ENCODE results near the gene NDUFAF8.

GRCh38 chr17:81210466-81210865, 28.7 kb upstream of the NDUFAF8 start:
- TF ChIP-seq EP300 (IDR thresholded peaks at IDR 0.05): no peak
- no peak for TF ChIP-seq POLR2A (IDR thresholded peaks at IDR 0.05)
- no peak for TF ChIP-seq CTCF (IDR thresholded peaks at IDR 0.05)
